ENCODE data around the gene ABTB2.

- TF ChIP-seq MLLT1 (IDR thresholded peaks at IDR 0.05) (no peak), ZNF384 (IDR thresholded peaks at IDR 0.05; ENCODE audit: borderline replicate concordance, low read depth, low read length) (no peak), CREM (IDR thresholded peaks at IDR 0.05; ENCODE audit: low read depth) (no peak), MXI1 (IDR thresholded peaks at IDR 0.05; ENCODE audit: low read depth, low read length) (no peak), EP300 (IDR thresholded peaks at IDR 0.05; ENCODE audit: borderline replicate concordance in 1 of 2, control insufficient read depth in 1 of 2, low read depth in 2 of 2, low read length in 2 of 2) (no peak), TCF3 (IDR thresholded peaks at IDR 0.05; ENCODE audit: borderline replicate concordance, insufficient read depth, low read depth, low read length) (no peak), POLR2A (IDR thresholded peaks at IDR 0.05; ENCODE audit: low read depth, low read length) (no peak), GABPA (IDR thresholded peaks at IDR 0.05; ENCODE audit: low read depth) (no peak), ZBTB4 (CRISPR knock-in tag; IDR thresholded peaks at IDR 0.05) (no peak)
Measured at GRCh38 chr11:34166806-34167740, 190.7 kb downstream of the ABTB2 start.
